Activated CD8-positive, alpha-beta T cell treated with anti-CD3 and anti-CD28 coated beads for 36 hours (primary cell): Measurements from ENCODE around the gene PTPRJ. TPM values are rescaled to one million over a fixed set of nuclear protein-coding genes. Genes with fewer than 3 reads are reported as not detected.
A peak's percentile ranks its signal among the peaks of the same experiment; 100 is the strongest.
"Not testable (repeated sequence)": the region's sequence is repeated elsewhere in the genome, so short reads cannot be mapped to it uniquely, and the experiment has no call there.

ENCODE experiments used
- ATAC-seq: fragments of 200-7000 bp; cut with Tn5 transposase; one replicate; pipeline ENCODE4 v1.10.0; 2021; ENCODE audit warnings: mild to moderate bottlenecking, moderate library complexity
- CTCF ChIA-PET: fragments of 350-600 bp; sonication (Branson Sonifier 250); formaldehyde crosslinking; loops from one replicate; lab custom pipeline; 2021; ENCODE audit warnings: antibody characterized with exemption; lab: Charles Lee
- POLR2A ChIA-PET: fragments of 350-600 bp; sonication (Branson Sonifier 250); formaldehyde crosslinking; loops from one replicate; lab custom pipeline; 2021; ENCODE audit warnings: antibody characterized with exemption; lab: Charles Lee
- DNase-seq: peaks from one replicate; pipeline ENCODE4 v3.0.0-alpha.2; 2020
- H3K27ac Mint-ChIP-seq: one replicate; pipeline ENCODE4 v1.8.0; 2021; ENCODE audit warnings: mild to moderate bottlenecking, mixed read lengths
- H3K27me3 Mint-ChIP-seq: one replicate; pipeline ENCODE4 v1.8.0; 2021; ENCODE audit warnings: mixed read lengths
- H3K36me3 Mint-ChIP-seq: one replicate; pipeline ENCODE4 v1.8.0; 2021; ENCODE audit warnings: low read depth, mixed read lengths
- H3K4me1 Mint-ChIP-seq: one replicate; pipeline ENCODE4 v1.8.0; 2021; ENCODE audit warnings: low read depth, mixed read lengths
- H3K4me3 Mint-ChIP-seq: one replicate; pipeline ENCODE4 v1.8.0; 2021; ENCODE audit warnings: mild to moderate bottlenecking, moderate library complexity, mixed read lengths
- H3K9me3 Mint-ChIP-seq: one replicate; pipeline ENCODE4 v1.8.0; 2021; ENCODE audit warnings: mixed read lengths
- intact Hi-C: fragments of 100-400 bp; cut with micrococcal nuclease; formaldehyde crosslinking; loops from one replicate; pipeline ENCODE4 v1.10.0; 2022
- total RNA-seq, 2 experiments: library from RNA; stranded (reverse); gene quantifications; one replicate each; pipeline ENCODE4 v1.2.3, GENCODE V29; 2021
- TF ChIP-seq, protein P1 (sequence below): fragments of 200-600 bp; IDR thresholded peaks from one replicate; pipeline ENCODE4 v1.8.0; 2022; ENCODE audit warnings: antibody characterized with exemption, mild to moderate bottlenecking

PTPRJ gene
- total RNA-seq: 10 to 100 TPM; 21.5 to 23.4 TPM

DNA sequence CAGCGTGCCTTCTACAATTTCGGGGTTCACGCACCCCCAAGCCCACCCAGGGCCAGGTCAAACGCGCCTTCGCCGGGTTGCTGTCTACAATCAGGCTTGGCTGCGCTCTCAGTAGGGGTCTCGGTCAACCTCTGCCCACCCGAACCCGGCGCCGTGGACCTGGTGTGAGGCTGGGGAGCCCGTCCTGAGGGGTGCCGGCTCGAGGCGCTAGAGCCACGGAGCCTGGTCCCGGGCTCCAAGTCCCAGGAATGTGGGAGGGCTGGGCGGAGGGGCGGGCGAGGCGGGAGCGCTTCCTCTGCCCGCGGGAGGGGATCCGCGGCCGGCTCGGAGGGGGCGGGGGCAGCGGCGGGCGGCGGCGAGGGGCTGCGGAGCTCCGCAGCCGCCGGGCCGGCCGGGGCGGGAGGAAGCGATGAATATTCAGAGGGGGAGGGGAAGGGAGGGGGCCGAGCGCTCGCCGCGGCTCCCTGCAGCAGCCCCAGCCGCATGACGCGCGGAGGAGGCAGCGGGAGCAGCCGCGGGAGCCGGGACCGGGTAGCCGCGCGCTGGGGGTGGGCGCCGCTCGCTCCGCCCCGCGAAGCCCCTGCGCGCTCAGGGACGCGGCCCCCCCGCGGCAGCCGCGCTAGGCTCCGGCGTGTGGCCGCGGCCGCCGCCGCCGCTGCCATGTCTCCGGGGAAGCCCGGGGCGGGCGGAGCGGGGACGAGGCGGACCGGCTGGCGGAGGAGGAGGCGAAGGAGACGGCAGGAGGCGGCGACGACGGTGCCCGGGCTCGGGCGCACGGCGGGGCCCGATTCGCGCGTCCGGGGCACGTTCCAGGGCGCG lies at the start of gene PTPRJ:
PTPRJ (plus strand) TSS at position 472 of the 819 bp plus-strand sequence. CDS start 354 bp downstream, outside the sequence.
- POLR2A ChIA-PET: interaction anchor here (1.3 to 2.0 kb wide), 2 partner anchors 25 to 76 kb away, joined by 3 to 7 read pairs; no protein-coding TSS in a partner anchor
- intact Hi-C loops: no loop called here
- H3K4me3 Mint-ChIP-seq: peak within 1 kb of the TSS; percentile 75
- peak; percentile 54 for DNase-seq
- H3K9me3 Mint-ChIP-seq: no peaks in the 10 kb centered on the region
- CTCF ChIA-PET: interaction anchor here (0.6 kb wide), 1 partner anchor 46 kb away, joined by 4 read pairs; no protein-coding TSS in a partner anchor
- H3K27me3 Mint-ChIP-seq: no peaks in the 10 kb centered on the region
- H3K27ac Mint-ChIP-seq: peak within 1 kb of the TSS; percentile 7
- H3K4me1 Mint-ChIP-seq: peaks cover 24% of the 10 kb centered on the region
- TF ChIP-seq, protein P1, sequence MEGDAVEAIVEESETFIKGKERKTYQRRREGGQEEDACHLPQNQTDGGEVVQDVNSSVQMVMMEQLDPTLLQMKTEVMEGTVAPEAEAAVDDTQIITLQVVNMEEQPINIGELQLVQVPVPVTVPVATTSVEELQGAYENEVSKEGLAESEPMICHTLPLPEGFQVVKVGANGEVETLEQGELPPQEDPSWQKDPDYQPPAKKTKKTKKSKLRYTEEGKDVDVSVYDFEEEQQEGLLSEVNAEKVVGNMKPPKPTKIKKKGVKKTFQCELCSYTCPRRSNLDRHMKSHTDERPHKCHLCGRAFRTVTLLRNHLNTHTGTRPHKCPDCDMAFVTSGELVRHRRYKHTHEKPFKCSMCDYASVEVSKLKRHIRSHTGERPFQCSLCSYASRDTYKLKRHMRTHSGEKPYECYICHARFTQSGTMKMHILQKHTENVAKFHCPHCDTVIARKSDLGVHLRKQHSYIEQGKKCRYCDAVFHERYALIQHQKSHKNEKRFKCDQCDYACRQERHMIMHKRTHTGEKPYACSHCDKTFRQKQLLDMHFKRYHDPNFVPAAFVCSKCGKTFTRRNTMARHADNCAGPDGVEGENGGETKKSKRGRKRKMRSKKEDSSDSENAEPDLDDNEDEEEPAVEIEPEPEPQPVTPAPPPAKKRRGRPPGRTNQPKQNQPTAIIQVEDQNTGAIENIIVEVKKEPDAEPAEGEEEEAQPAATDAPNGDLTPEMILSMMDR: no peak
- ATAC-seq: peak; percentile 60
- H3K36me3 Mint-ChIP-seq: peaks cover 11% of the 10 kb centered on the region

DNA sequence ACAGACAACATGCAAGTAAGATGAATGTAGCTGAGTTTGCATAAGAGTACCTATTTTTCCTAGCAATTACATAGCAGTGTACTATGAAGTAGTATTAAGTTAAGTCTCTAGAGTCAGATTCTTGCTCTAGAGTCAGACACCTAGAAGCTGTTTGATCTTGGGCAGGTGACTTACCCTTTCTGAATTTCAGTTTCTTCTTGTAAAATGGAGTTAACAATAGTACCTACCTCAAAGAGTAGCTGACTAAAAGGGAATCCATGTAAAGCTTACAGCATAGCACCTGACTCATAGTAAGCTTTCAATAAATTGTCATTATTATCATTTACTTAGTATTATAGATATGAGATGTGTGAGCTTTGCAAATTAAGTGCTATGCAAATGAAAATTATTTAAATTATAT lies 47.8 kb upstream of the PTPRJ start:
- Mint-ChIP-seq H3K9me3 (no peaks in the 10 kb centered on the region), H3K27me3 (no peaks in the 10 kb centered on the region), H3K4me3 (no peak overlapping the region), H3K4me1 (peaks cover 17% of the 10 kb centered on the region), H3K36me3 (no peaks in the 10 kb centered on the region), H3K27ac (no peak overlapping the region)
- peak; percentile 60 for ATAC-seq
- no peak for DNase-seq
- CTCF ChIA-PET: interaction anchor here (0.9 to 5.0 kb wide), 10 partner anchors 11 to 180 kb away, joined by 3 to 161 read pairs (median 6); no protein-coding TSS in a partner anchor
- TF ChIP-seq, protein P1: no peak
- intact Hi-C loops: no loop called here
- POLR2A ChIA-PET: interaction anchor here (0.9 to 1.6 kb wide), 3 partner anchors 88 to 177 kb away, joined by 3 to 5 read pairs (median 3); no protein-coding TSS in a partner anchor

DNA sequence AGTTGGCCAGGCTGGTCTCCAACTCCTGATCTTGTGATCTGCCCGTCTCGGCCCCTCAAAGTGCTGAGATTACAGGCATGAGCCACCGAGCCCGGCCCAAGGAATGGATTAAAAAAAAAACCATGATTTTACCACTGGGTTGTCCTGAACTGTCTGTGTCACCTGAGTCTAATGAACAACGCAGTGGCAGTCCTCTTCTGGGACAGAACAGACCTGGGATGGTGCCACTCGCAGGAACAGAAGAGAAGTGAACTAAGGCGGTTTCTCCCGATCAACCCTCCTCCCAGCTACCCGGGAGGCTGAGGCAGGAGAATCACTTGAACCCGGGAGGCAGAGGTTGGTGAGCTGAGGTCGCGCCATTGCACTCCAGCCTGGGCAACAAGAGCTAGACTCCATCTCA lies 46.6 kb upstream of the PTPRJ start:
- ATAC-seq: not testable (repeated sequence)

DNA sequence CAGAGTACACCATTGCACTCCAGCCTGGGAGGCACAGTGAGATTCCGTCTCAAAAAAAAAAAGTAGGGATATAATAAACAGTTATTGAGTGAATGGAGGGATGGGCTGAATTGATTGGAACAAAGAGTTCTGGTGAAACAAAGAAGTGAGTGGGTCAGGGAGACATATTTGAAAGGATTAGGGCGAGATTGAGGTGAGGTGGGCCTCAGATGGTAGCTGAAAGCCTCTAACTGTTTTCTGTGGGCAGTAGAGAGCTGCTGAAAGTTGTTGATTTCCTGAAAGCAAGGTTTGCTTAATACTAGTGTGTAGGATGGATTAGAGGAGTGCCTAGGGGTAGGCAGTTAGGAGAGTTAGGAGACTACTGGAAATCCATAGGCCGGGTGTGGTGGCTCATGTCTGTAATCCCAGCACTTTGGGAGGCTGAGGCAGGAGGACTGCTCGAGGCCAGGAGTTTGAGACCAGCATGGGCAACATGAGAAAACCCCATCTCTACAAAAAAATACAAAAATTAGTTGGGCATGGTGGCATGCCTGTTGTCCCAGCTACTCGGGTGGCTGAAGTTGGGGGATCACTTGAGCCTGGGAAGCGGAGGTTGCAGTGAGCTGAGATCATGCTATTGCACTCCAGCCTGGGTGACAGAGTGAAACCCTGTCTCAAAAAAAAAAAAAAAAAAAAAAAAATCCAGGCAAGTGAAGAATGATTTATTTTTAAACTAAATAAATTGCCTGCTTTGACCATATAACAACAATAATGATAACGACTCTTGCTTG lies 41.4 kb upstream of the PTPRJ start:
- H3K4me1 Mint-ChIP-seq: peaks cover 16% of the 10 kb centered on the region
- H3K9me3 Mint-ChIP-seq: no peaks in the 10 kb centered on the region
- ATAC-seq (no peak), DNase-seq (no peak)
- no peaks in the 10 kb centered on the region for H3K36me3 Mint-ChIP-seq
- POLR2A ChIA-PET: interaction anchor here (0.6 to 1.3 kb wide), 3 partner anchors 8 to 145 kb away, joined by 3 read pairs; no protein-coding TSS in a partner anchor
- CTCF ChIA-PET: interaction anchor here (1.1 to 2.3 kb wide), 2 partner anchors 131 to 170 kb away, joined by 3 to 16 read pairs; no protein-coding TSS in a partner anchor
- TF ChIP-seq, protein P1: no peak
- intact Hi-C loops: loop anchor here (5.0 kb wide), 1 partner anchor 68 kb away; no protein-coding TSS in a partner anchor
- no peaks in the 10 kb centered on the region for H3K27me3 Mint-ChIP-seq
- H3K4me3 Mint-ChIP-seq: no peak overlapping the region
- H3K27ac Mint-ChIP-seq: no peak overlapping the region

More for the DNA sequence above, 46.6 kb upstream of the PTPRJ start:
- not testable (repeated sequence) for H3K36me3 Mint-ChIP-seq, H3K4me3 Mint-ChIP-seq, DNase-seq, H3K27me3 Mint-ChIP-seq, H3K9me3 Mint-ChIP-seq, H3K27ac Mint-ChIP-seq
- POLR2A ChIA-PET: interaction anchor here (1.2 to 1.5 kb wide), 3 partner anchors 13 to 176 kb away, joined by 3 to 7 read pairs (median 4); no protein-coding TSS in a partner anchor
- intact Hi-C loops: loop anchor here (1.0 kb wide), 1 partner anchor 177 kb away; no protein-coding TSS in a partner anchor
- CTCF ChIA-PET: interaction anchor here (0.8 to 5.0 kb wide), 31 partner anchors 12 to 188 kb away, joined by 3 to 161 read pairs (median 6); no protein-coding TSS in a partner anchor
- peaks cover 15% of the 10 kb centered on the region for H3K4me1 Mint-ChIP-seq
